NCI-H446 (cell line): ENCODE measurements around the gene PARP15.
"Not testable (repeated sequence)": the region's sequence is repeated elsewhere in the genome, so short reads cannot be mapped to it uniquely, and the experiment has no call there.

Source experiments
- DNase-seq, 2 experiments: peaks; one replicate each; lab custom pipeline; 2025; lab: John Stamatoyannopoulos, UW

PARP15 gene

DNA sequence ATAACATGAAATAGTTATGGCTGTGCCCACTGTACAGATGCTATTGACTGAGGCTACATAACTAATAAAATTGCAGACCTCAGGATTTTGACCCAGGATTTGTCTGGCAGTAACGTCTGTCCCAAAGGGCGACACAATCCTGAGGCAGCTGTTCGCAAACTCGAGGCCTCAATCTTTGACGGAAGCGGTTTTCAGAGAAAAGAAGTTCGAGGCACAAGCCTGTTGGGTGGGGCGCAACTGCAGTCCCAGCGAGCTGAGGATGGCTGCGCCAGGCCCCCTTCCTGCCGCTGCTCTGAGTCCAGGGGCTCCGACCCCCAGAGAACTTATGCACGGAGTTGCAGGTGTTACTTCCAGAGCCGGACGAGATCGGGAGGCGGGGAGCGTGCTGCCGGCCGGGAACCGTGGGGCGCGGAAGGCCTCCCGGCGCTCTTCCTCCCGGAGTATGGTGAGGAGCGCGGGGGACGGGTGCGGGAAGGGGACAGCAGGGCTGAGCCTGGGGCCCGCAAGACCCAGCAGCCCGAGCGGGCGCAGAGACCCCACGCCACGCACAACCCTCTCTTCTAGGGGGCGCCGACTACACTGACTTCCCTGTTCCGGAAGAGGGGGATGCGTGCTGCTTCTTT lies at the start of gene PARP15:
Gene PARP15, plus strand, starts transcription at position 242 of the 623 bp plus-strand sequence. Its CDS starts 18 bp downstream, at position 260.
- no peak for DNase-seq

- DNase-seq: no peak
Observed at GRCh38 chr3:122530164-122530563, 47.3 kb upstream of the PARP15 start.

DNA sequence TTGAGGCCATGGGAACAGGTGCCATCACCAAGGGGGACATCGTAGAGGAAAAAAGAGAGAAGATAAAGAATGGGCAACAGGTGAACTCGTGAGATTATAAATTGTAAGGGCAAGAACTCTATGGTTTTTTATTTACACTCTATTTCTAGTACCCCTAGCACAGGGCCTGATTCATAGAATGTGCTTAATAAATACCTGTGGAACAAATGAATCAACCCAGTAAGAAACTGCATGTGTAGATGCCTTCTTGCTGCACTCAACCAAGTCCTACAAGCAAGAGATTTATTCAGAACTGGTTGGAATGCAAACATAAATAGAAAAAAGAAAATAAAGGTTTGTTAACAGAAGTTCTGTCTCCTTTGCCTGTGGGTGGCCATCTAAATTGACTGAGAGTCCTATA lies 44.0 kb upstream of the PARP15 start:
- DNase-seq: no peak

DNA sequence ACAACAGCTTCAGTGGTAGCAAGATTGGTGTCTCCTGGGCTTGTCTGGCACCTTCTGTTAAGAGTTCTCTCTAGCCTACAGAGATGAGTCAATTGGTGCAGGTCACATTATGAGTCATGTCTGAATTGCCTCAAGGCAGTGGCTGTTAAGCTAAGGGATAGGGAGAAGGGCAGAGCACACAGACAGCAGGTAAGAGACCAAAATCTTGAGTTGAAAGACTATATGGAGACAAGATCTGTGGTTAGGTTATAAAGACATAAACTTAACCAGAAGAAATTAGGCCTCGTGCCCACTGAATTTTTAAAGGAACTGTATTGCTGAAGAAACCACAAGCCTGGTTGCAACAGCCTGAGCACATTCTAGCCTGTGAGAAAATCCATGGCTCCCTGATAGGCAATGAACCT lies 43.5 kb upstream of the PARP15 start:
- DNase-seq: no peak

DNA sequence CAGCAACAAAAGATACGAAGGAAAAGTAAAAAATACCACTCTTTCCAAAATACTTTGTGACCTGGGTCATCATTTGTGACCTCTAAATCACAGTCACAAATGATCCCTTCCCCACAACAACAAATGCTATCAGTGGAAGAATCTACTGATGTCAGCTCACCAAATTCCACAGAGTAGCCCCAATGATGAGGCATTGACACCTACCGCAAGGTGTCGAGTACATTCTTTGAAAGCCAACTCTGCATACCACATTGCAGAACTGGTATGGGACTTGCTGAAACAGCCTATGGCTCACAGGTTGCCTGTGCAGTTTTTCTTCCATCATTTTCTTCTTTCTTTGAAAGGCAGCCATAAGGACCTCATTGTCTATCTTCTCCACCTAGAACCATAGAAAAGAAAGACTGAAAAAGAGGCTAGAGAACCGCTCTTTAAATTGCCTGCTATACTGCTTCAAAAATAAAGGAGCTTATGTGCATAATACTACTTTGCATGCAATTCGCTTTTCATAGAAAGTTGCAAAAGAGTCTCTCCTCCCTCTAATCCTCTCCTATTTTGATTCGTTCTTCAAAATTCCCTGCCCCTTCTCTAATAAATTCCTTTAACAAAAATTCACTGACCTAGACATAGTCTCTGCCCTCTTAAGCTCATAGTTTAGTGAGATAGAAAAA lies 41.4 kb upstream of the PARP15 start:
- DNase-seq: no peak

DNA sequence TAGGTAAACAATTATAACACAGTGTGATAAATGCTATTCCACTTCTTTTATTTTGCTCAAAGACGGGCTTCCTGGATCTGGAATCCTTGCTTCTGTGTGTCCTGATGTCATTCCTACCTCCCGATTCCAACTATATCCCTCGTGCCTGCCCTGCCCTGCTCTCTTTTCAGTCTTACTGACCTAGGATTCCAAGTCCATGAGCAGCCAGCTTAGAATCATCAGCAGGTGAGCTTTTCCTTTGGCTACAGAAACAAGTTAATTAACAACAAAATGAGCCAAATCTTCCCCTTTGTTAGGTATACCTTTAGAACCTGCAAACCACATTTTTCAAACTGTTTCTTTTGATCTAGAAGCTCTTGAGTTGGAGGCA lies 40.8 kb upstream of the PARP15 start:
- DNase-seq: no peak

GRCh38 chr3:122538956-122539490 lies 38.4 kb upstream of the PARP15 start:
- DNase-seq: no peak

- DNase-seq: no peak
Observed at GRCh38 chr3:122546151-122546550, 31.3 kb upstream of the PARP15 start.

- DNase-seq: no peak
Observed at GRCh38 chr3:122548076-122548475, 29.4 kb upstream of the PARP15 start.

GRCh38 chr3:122548619-122549018 lies 28.8 kb upstream of the PARP15 start:
- no peak for DNase-seq

DNA sequence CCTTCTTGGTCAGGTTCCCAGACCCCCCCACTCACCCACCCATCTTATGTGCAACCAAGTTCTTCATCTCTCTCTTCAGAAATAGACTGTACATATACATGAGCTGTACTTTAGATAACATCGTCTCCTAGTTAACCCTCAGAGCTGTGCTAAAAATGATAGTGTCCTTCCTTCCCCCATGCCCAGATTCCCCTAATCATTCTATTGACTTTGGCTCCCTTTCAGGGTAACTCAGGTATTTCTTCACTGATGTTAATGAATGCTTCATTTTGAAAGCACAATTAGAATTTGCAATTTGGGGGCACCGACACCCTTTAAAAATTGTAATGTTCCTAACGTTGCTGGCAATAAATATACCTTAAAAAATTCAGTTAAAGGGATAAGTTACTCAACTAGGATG lies 24.3 kb upstream of the PARP15 start:
- DNase-seq: no peak

- peak in 1 of 2 experiments; percentile 39 for DNase-seq
Observed at GRCh38 chr3:122555275-122556071, 22.0 kb upstream of the PARP15 start.

- DNase-seq: no peak
Observed at GRCh38 chr3:122557356-122557755, 20.1 kb upstream of the PARP15 start.

GRCh38 chr3:122558605-122559004 lies 18.8 kb upstream of the PARP15 start:
- DNase-seq: no peak

DNA sequence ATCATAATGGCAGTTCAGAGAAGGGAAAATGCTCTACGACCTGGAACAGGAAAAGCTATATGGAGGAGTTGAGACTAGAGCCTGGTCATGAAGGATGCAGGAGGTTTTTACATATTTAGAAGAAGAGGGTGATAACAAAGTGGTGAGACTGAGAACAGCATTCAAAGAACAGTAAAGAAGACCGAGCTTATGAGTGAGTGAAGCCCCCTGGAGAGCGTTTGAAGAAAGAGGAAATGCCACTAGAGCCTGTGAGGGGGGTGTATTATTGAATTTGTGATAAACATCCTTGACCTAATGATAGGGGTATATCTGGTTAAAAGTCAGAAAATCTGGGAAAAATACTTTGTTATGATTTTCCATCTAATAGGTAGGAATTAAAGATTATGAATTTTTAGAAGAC lies 17.5 kb upstream of the PARP15 start:
- no peak for DNase-seq

DNA sequence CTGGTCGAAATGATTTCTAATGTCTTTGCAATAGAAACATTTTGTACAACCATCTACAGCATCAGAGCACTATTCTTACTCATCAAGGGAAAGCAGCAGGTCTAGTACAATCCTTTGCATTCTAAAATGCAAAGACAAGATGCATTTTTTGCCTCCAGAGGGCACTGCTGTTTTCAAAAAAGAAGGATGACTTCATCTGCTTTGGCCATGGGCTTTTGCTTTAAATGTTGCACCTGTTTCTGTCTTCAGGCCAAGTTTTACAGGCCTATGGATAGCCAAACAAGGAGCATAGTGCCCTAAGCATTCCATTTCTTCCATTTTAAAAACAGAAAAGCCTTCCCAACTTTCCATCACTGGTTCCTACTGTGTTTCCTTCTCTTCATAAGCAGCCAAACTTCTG lies 16.8 kb upstream of the PARP15 start:
- peak; percentile 30 to 46 for DNase-seq

DNA sequence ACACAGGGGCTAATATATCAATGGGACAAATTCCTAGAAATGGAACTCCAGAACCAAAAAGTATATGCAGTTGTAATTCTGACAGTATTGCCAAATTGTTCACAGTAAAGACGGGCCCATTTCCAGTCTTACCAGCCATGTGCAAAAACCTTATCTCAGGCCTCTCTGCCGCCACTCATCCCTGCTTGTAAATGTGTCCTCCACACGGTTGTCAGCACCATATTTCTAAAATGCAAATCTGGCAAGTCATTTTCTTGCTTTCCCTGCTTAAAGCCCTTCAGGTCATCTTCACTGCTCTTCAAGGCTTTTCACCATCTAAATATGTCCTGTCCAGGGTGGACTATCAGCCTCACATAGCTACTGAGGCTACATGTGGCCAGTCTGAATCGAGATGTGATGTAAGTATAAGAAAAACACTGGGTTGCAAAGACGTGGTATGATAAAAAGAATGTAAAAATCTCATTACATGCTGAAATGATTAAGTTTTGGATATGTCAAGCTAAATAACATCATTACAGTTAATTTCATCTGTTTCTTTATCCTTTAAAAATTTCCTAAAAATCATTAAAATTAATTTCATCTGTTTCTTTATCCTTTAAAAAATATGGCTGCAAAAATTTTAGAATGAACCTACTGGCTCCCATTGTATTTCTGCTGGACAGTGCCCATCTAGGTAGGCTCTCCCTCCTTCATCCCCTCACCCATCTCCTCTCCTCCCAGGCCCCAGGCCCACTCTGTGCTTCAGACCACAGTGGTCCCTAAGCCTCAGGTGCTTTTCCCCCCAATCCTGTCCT lies 14.3 kb upstream of the PARP15 start:
- no peak for DNase-seq

DNA sequence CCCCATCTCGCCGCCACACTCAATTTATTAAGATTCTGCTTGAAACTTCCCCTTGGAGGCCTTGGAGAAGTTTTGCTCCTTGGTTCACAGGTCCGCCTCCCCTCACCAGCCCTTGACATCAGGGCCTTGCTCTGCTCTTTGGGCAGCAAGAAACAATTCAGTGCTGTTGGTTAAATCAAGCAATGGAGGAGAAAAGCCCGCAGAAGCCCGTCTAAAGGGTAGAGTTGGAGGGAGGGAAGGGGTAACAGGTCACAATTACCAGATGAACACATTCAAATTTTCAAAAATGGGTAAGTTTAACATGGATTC lies 13.8 kb upstream of the PARP15 start:
- DNase-seq: no peak

GRCh38 chr3:122564155-122564912 lies 13.1 kb upstream of the PARP15 start, which contains the start of the genes DTX3L and PARP9:
DTX3L (plus strand) TSS chr3:122564338; CDS start chr3:122564427, 89 bp downstream.
PARP9 (minus strand) TSS chr3:122564300; CDS start chr3:122559620, 4,680 bp downstream.
- DNase-seq: no peak

DNA sequence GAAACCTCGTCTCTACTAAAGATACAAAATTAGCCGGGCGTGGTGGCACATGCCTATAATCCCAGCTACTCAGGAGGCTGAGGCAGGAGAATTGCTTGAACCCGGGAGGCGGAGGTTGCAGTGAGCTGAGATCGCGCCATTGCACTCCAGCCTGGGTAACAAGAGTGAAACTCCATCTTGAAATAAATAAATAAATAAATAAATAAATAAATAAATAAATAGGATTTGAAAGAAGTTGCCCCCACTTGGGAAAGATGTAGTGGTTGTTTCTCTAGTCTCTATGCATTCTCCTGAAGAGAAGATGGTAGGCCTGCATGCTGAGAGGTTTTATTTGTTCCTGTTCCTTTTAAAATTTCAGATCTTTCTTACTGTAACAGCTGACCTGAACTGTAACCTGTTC lies 9.3 kb upstream of the PARP15 start:
- not testable (repeated sequence) for DNase-seq

GRCh38 chr3:122568755-122569154 lies 8.7 kb upstream of the PARP15 start:
- DNase-seq: no peak
